A673 (cell line): ENCODE data around the gene ATP4A. TPM values are rescaled to one million over a fixed set of nuclear protein-coding genes. Genes with fewer than 3 reads are reported as not detected.

ENCODE experiments used
- Bru-seq: library from RNA; stranded (reverse); fragments of 400-500 nt; gene quantifications from one replicate; lab custom pipeline; 2021; lab: Mats Ljungman, UMichigan
- BruChase-seq, 2 experiments: library from RNA; stranded (reverse); fragments of 400-500 nt; gene quantifications; one replicate each; lab custom pipeline; 2021; lab: Mats Ljungman, UMichigan
- BruUV-seq: library from RNA; stranded (reverse); fragments of 400-500 nt; replicated peaks from 2 replicates; lab custom pipeline; 2021; lab: Mats Ljungman, UMichigan
- CTCF ChIA-PET: fragments of 300-600 bp; sonication (Branson Sonifier 250); formaldehyde crosslinking; loops from one replicate; lab custom pipeline; 2022; ENCODE audit warnings: antibody characterized with exemption; lab: Charles Lee
- POLR2A ChIA-PET: fragments of 300-600 bp; sonication (Branson Sonifier 250); formaldehyde crosslinking; loops from one replicate; lab custom pipeline; 2022; ENCODE audit warnings: antibody characterized with exemption; ENCODE audit not compliant: low non-redundant PET; lab: Charles Lee
- DNase-seq: peaks from one replicate; pipeline ENCODE4 v3.0.0-alpha.2; 2015; ENCODE audit warnings: low spot score
- H3K27ac ChIP-seq: fragments of 200-600 bp; sonication (generic); 2 replicates; pipeline ENCODE4 v1.5.1; 2016; ENCODE audit warnings: mixed run types, low read depth, mild to moderate bottlenecking, mixed read lengths, antibody characterized with exemption, low read length; ENCODE audit not compliant: poor library complexity, severe bottlenecking
- H3K27me3 ChIP-seq: fragments of 200-600 bp; sonication (generic); replicated peaks from 2 replicates; pipeline ENCODE4 v1.6.1; 2017; ENCODE audit warnings: mixed run types, low read depth, mild to moderate bottlenecking, mixed read lengths, antibody characterized with exemption, low read length; ENCODE audit not compliant: insufficient read depth, poor library complexity
- H3K36me3 ChIP-seq: fragments of 200-600 bp; sonication (generic); 2 replicates; pipeline ENCODE4 v1.6.1; 2016; ENCODE audit warnings: mixed run types, mild to moderate bottlenecking, mixed read lengths, antibody characterized with exemption, low read length; ENCODE audit not compliant: insufficient read depth, poor library complexity, severe bottlenecking
- H3K4me1 ChIP-seq: fragments of 200-600 bp; sonication (generic); 2 replicates; pipeline ENCODE4 v1.6.1; 2017; ENCODE audit warnings: mixed run types, mild to moderate bottlenecking, mixed read lengths, antibody characterized with exemption, low read length; ENCODE audit not compliant: insufficient read depth, poor library complexity, severe bottlenecking
- H3K4me3 ChIP-seq: fragments of 200-600 bp; sonication (generic); 2 replicates; pipeline ENCODE4 v1.5.1; 2016; ENCODE audit warnings: low read depth, mixed run types, mild to moderate bottlenecking, mixed read lengths, low read length; ENCODE audit not compliant: poor library complexity, severe bottlenecking
- H3K9me3 ChIP-seq: fragments of 200-600 bp; sonication (generic); 2 replicates; pipeline ENCODE4 v1.6.1; 2016; ENCODE audit warnings: mixed run types, low read depth, mild to moderate bottlenecking, mixed read lengths, antibody characterized with exemption, low read length; ENCODE audit not compliant: poor library complexity, severe bottlenecking
- EZH2 ChIP-seq: fragments of 200-600 bp; sonication (generic); IDR thresholded peaks from 2 replicates; pipeline ENCODE4 v1.6.1; 2017; ENCODE audit warnings: borderline replicate concordance, low read depth, mild to moderate bottlenecking, mixed read lengths, antibody characterized with exemption, low read length; ENCODE audit not compliant: poor library complexity, severe bottlenecking
- intact Hi-C: fragments of 100-400 bp; cut with micrococcal nuclease; formaldehyde crosslinking; loops from one replicate; pipeline ENCODE4 v1.10.0; 2022; ENCODE audit not compliant: unreplicated experiment
- long read RNA-seq: library from polyadenylated mRNA; stranded (forward); transcript quantifications from one replicate; pipeline ENCODE4 v2.0.0, GENCODE V29; 2022
- total RNA-seq: library from RNA; stranded (reverse); gene quantifications from 2 replicates; pipeline ENCODE4 v1.2.3, GENCODE V29; 2021
- TF ChIP-seq, protein P1 (sequence below): fragments of 300-800, 200-600 bp; sonication (generic); conservative IDR thresholded peaks from 2 replicates; pipeline ENCODE4 v1.5.1; 2017; ENCODE audit warnings: low read depth, mild to moderate bottlenecking, antibody characterized with exemption, low read length, moderate library complexity, mixed read lengths

Gene ATP4A
- not detected in 2 replicates for total RNA-seq
- not detected for Bru-seq, nascent RNA
- BruChase-seq, experiment 1, labeled RNA remaining after a 2-hour chase: not detected
- not detected for BruChase-seq, experiment 2, labeled RNA remaining after a 6-hour chase
- long read RNA-seq: 0 reads

DNA sequence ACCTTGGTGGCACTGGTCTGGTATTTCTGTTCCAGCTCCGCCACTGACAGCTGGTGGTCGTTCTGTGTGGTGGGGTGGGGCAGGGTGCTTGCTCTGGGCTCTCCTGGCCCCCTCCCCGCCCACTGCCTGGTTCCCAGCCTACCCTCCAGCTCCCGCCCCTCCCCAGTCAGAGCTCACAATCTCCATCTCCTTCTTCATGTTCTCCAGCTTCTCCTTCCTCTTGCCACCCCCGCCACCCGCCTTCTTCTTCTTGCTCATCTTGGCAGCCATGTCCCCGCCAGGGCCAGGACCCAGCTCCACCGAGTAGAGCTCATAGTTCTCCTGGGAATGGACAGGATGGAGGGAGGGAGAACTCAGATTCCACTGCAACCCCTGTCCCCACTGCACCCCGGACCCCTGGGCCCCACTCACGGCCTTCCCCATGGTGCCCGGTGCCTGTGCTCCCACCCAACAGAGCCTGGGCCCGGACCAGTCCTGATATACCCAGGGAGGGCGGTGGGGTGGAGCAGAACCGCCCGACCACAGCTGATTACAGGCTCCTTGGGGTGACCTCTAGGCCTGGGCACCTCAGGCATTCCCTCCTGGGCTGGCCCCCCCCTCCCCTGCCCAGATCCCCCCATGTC lies at the start of gene ATP4A:
Gene ATP4A, minus strand, starts transcription at position 452 of the 623 bp plus-strand sequence. Its CDS starts 29 bp downstream, at position 423.
- Histone ChIP-seq H3K9me3 (no peaks in the 10 kb centered on the region), H3K4me3 (no peak within 1 kb of the TSS), H3K27ac (no peak within 1 kb of the TSS), H3K27me3 (peaks cover 25% of the 10 kb centered on the region), H3K36me3 (no peaks in the 10 kb centered on the region), H3K4me1 (no peaks in the 10 kb centered on the region)
- TF ChIP-seq EZH2: no peak
- TF ChIP-seq, protein P1, sequence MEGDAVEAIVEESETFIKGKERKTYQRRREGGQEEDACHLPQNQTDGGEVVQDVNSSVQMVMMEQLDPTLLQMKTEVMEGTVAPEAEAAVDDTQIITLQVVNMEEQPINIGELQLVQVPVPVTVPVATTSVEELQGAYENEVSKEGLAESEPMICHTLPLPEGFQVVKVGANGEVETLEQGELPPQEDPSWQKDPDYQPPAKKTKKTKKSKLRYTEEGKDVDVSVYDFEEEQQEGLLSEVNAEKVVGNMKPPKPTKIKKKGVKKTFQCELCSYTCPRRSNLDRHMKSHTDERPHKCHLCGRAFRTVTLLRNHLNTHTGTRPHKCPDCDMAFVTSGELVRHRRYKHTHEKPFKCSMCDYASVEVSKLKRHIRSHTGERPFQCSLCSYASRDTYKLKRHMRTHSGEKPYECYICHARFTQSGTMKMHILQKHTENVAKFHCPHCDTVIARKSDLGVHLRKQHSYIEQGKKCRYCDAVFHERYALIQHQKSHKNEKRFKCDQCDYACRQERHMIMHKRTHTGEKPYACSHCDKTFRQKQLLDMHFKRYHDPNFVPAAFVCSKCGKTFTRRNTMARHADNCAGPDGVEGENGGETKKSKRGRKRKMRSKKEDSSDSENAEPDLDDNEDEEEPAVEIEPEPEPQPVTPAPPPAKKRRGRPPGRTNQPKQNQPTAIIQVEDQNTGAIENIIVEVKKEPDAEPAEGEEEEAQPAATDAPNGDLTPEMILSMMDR: no peak
- CTCF ChIA-PET: no interaction called here
- no TSS peak for BruUV-seq
- intact Hi-C loops: no loop called here
- DNase-seq: no peak
- POLR2A ChIA-PET: no interaction called here

DNA sequence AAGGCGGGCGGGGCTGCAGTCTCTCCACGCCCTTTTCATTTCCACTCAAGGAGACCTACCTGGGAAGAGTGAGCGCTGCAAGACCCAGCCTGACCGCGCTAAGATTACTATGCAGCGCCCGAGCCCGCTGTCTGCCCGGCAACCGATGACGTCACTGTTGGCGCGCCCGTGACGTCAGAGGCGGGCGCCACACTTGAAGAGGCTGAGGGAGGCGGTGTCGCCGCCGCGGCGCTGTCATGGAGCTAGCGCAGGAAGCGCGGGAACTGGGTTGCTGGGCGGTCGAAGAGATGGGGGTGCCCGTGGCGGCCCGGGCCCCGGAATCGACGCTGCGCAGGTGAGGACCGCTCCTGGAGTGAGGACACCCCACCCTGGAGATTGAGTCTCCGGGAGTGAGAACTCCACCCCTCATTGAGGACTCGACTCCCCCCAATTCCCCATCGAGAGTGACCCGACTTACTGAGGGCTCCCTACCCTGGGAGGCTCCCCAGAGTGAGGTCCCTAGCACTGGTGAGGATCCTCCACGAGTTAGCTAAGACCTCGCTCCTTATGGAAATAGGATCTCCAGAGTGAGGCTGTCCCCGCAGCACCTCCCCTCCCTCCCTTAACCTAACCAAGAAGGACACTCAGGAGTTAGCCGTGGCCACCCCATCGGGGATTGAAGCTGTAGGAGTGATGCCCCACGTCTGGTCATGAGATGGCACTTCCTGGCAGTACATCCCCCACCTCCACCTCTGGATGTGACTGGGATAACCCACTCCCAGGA lies 49.3 kb upstream of the ATP4A start, which contains the start of gene HAUS5:
Gene HAUS5, plus strand, starts transcription at position 177 of the 763 bp plus-strand sequence. Its CDS starts 60 bp downstream, at position 237.
- intact Hi-C loops: no loop called here
- peak; percentile 95 for DNase-seq
- POLR2A ChIA-PET: interaction anchor here (0.5 to 0.6 kb wide), 2 partner anchors 30 to 75 kb away, joined by 4 to 6 read pairs; no protein-coding TSS in a partner anchor

DNA sequence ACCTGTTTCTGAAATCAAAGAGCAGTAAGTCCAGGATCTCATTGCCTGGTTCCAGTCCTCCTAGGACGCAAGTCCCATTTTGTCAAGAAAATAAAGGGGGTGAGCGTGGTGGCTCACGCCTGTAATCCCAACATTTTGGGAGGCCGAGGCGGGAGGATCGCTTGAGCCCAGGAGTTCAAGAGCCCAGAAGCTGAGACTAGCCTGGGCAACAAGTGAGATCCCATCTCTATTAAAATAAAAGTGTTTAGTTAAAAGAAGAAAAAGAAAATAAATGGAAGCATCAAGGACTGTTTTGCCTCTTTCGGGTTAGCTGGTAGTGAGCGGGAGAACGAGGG lies 48.7 kb upstream of the ATP4A start:
- H3K27ac ChIP-seq: no peak overlapping the region
- CTCF ChIA-PET: no interaction called here
- no peaks in the 10 kb centered on the region for H3K27me3 ChIP-seq
- no peak for DNase-seq
- H3K36me3 ChIP-seq: no peaks in the 10 kb centered on the region
- POLR2A ChIA-PET: no interaction called here
- H3K4me3 ChIP-seq: peak overlapping the region; percentile 66
- no TSS peak for BruUV-seq
- H3K9me3 ChIP-seq: peaks cover 8% of the 10 kb centered on the region
- TF ChIP-seq, protein P1: no peak
- no peak for TF ChIP-seq EZH2
- H3K4me1 ChIP-seq: peaks cover 6% of the 10 kb centered on the region
- intact Hi-C loops: no loop called here

More for the DNA sequence above, 49.3 kb upstream of the ATP4A start, which contains the start of gene HAUS5:
- Histone ChIP-seq H3K36me3 (no peaks in the 10 kb centered on the region), H3K9me3 (peaks cover 4% of the 10 kb centered on the region), H3K4me1 (peaks cover 6% of the 10 kb centered on the region), H3K27ac (peak within 1 kb of the TSS; percentile 75), H3K27me3 (no peaks in the 10 kb centered on the region), H3K4me3 (peak within 1 kb of the TSS; percentile 66)
- TF ChIP-seq, protein P1: no peak
- TF ChIP-seq EZH2: no peak
- CTCF ChIA-PET: no interaction called here
- no TSS peak for BruUV-seq
